Prostate gland (tissue), 2 donors: ENCODE results near the gene VTA1.

Experiments used
- POLR2A ChIP-seq: fragments of 450-650 bp; IDR thresholded peaks from one replicate; pipeline ENCODE4 v1.6.1; 2016; ENCODE audit warnings: antibody characterized with exemption, mild to moderate bottlenecking
- POLR2AphosphoS5 ChIP-seq: sonication (generic); formaldehyde crosslinking; IDR thresholded peaks from one replicate; pipeline ENCODE4 v1.6.1; 2017; ENCODE audit warnings: antibody characterized with exemption
- TF ChIP-seq, protein P1 (sequence below), 4 experiments: fragments of 200-600 bp in 2 of 4; fragments of 450-650 bp in 2 of 4; sonication (generic) in 2 of 4; IDR thresholded peaks; 1 replicate in 3 of 4; 2 replicates in 1 of 4; pipeline ENCODE4 v1.5.1; 2016 to 2019; ENCODE audit warnings: antibody characterized with exemption in 4 of 4, mild to moderate bottlenecking in 2 of 4, moderate library complexity in 2 of 4

DNA sequence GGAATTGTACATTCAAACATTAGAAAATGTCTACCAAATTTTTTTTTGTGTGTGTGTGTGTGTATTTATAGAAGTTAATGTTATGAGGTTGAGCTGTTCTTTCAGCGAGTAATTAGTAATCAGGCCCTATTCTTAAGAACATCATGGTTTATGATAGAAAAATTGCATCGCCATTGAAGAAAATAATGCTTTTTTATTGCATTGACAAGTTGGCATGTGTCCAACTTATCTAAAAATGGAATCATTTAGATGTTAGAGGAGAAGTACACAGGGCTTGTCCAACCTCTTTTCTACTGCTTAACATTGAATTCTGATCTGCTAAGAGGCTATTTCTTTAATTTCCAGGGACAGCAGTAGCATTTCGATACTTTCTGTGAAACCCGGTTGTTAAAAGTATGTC is 93.1 kb downstream of the VTA1 start:
- TF ChIP-seq, protein P1, sequence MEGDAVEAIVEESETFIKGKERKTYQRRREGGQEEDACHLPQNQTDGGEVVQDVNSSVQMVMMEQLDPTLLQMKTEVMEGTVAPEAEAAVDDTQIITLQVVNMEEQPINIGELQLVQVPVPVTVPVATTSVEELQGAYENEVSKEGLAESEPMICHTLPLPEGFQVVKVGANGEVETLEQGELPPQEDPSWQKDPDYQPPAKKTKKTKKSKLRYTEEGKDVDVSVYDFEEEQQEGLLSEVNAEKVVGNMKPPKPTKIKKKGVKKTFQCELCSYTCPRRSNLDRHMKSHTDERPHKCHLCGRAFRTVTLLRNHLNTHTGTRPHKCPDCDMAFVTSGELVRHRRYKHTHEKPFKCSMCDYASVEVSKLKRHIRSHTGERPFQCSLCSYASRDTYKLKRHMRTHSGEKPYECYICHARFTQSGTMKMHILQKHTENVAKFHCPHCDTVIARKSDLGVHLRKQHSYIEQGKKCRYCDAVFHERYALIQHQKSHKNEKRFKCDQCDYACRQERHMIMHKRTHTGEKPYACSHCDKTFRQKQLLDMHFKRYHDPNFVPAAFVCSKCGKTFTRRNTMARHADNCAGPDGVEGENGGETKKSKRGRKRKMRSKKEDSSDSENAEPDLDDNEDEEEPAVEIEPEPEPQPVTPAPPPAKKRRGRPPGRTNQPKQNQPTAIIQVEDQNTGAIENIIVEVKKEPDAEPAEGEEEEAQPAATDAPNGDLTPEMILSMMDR (IDR thresholded peaks at IDR 0.05): no peak
- TF ChIP-seq POLR2AphosphoS5 (no peak), POLR2A (no peak)
